22Rv1 (cell line): ENCODE measurements around the gene IFT25.
"Not testable (repeated sequence)": the region's sequence is repeated elsewhere in the genome, so short reads cannot be mapped to it uniquely, and the experiment has no call there.

Source experiments
- H3K27ac ChIP-seq: fragments of 450-650 bp; 2 replicates; pipeline ENCODE4 v1.5.1; 2017
- CTCF ChIP-seq: fragments of 450-650 bp; IDR thresholded peaks from 2 replicates; pipeline ENCODE4 v1.5.1; 2017; ENCODE audit warnings: mild to moderate bottlenecking
- ZFX ChIP-seq: fragments of 450-650 bp; IDR thresholded peaks from 2 replicates; pipeline ENCODE4 v1.6.1; 2017; ENCODE audit warnings: antibody characterized with exemption, borderline replicate concordance

IFT25 gene

GRCh38 chr1:53892911-53893310, 52.6 kb downstream of the IFT25 start:
- TF ChIP-seq ZFX: no peak
- no peak for TF ChIP-seq CTCF
- no peak overlapping the region for H3K27ac ChIP-seq

- TF ChIP-seq CTCF (no peak), ZFX (no peak)
- no peak overlapping the region for H3K27ac ChIP-seq
Measured at GRCh38 chr1:53891678-53892077, 53.8 kb downstream of the IFT25 start.

- H3K27ac ChIP-seq: no peak overlapping the region
- TF ChIP-seq CTCF (no peak), ZFX (no peak)
Measured at GRCh38 chr1:53891018-53891417, 54.5 kb downstream of the IFT25 start.

GRCh38 chr1:53890522-53890941, 55.0 kb downstream of the IFT25 start:
- H3K27ac ChIP-seq: peak overlapping the region; percentile 61; the same call in 1 of the 2 replicates
- TF ChIP-seq CTCF (no peak), ZFX (no peak)

- H3K27ac ChIP-seq: peak within 1 kb of the TSS; percentile 61
- TF ChIP-seq ZFX (no peak), CTCF (no peak)
Measured at GRCh38 chr1:53889304-53890298, 55.9 kb downstream of the IFT25 start, which contains the start of gene YIPF1. Gene YIPF1, minus strand, starts transcription at chr1:53889797. Its CDS starts 860 bp downstream, at chr1:53888937.

GRCh38 chr1:53888681-53889080, 56.8 kb downstream of the IFT25 start:
- TF ChIP-seq ZFX (no peak), CTCF (no peak)
- H3K27ac ChIP-seq: peak overlapping the region; percentile 61

GRCh38 chr1:53883600-53883999, 61.9 kb downstream of the IFT25 start:
- not testable (repeated sequence) for H3K27ac ChIP-seq

GRCh38 chr1:53881853-53882252, 63.6 kb downstream of the IFT25 start:
- H3K27ac ChIP-seq: not testable (repeated sequence)
